Mesenchymal stem cell (in vitro differentiated cells and primary cell): ENCODE results near the gene ATP8B3.

ENCODE experiments used
- DNase-seq: peaks from one replicate; pipeline ENCODE4 v3.0.0-alpha.2; 2013
- H2AFZ ChIP-seq: one replicate; pipeline ENCODE4 v1.6.1; 2013; ENCODE audit warnings: low read depth, mild to moderate bottlenecking, control low read depth, inconsistent platforms, low read length, moderate library complexity
- H2AK5ac ChIP-seq: 2 replicates; pipeline ENCODE4 v1.6.1; 2013; ENCODE audit warnings: low read length, moderate library complexity, mild to moderate bottlenecking, inconsistent platforms; ENCODE audit not compliant: severe bottlenecking
- H2BK120ac ChIP-seq: one replicate; pipeline ENCODE4 v1.6.1; 2013; ENCODE audit warnings: low read depth, mild to moderate bottlenecking, inconsistent platforms, low read length, moderate library complexity
- H2BK12ac ChIP-seq, 2 experiments: one replicate each; pipeline ENCODE4 v1.6.1; 2013; ENCODE audit warnings: inconsistent platforms in 2 of 2, low read length in 2 of 2, mild to moderate bottlenecking in 2 of 2, moderate library complexity in 2 of 2, control low read depth in 1 of 2
- H2BK15ac ChIP-seq: one replicate; pipeline ENCODE4 v1.6.1; 2013; ENCODE audit warnings: mild to moderate bottlenecking, low read depth, inconsistent platforms; ENCODE audit not compliant: poor library complexity, severe bottlenecking
- H2BK5ac ChIP-seq: 2 replicates; pipeline ENCODE4 v1.6.1; 2013; ENCODE audit warnings: low read depth, mild to moderate bottlenecking, low read length, control low read depth, inconsistent platforms; ENCODE audit not compliant: poor library complexity, severe bottlenecking
- H3K14ac ChIP-seq, 2 experiments: one replicate each; pipeline ENCODE4 v1.6.1; 2013; ENCODE audit warnings: inconsistent platforms in 2 of 2, low read length in 2 of 2, control low read depth in 1 of 2, mild to moderate bottlenecking in 1 of 2, moderate library complexity in 1 of 2
- H3K18ac ChIP-seq, 2 experiments: one replicate each; pipeline ENCODE4 v1.6.1; 2013; ENCODE audit warnings: inconsistent platforms in 2 of 2, low read length in 2 of 2, control low read depth in 1 of 2, low read depth in 1 of 2, mild to moderate bottlenecking in 1 of 2
- H3K23ac ChIP-seq, 2 experiments: one replicate each; pipeline ENCODE4 v1.6.1; 2013; ENCODE audit warnings: inconsistent platforms in 2 of 2, low read length in 2 of 2, mild to moderate bottlenecking in 2 of 2, moderate library complexity in 2 of 2, control low read depth in 1 of 2
- H3K27ac ChIP-seq: 2 replicates; pipeline ENCODE4 v1.5.1; 2013; ENCODE audit warnings: mild to moderate bottlenecking, moderate library complexity, low read length, control low read depth, inconsistent platforms; ENCODE audit not compliant: poor library complexity, severe bottlenecking
- H3K27me3 ChIP-seq, 2 experiments: 2 replicates each; pipeline versions ENCODE4 v1.6.1 to v1.7.0; 2013; ENCODE audit warnings: low read length in 2 of 2, mild to moderate bottlenecking in 2 of 2, moderate library complexity in 2 of 2, control low read depth in 1 of 2, inconsistent platforms in 1 of 2; ENCODE audit not compliant: control insufficient read depth in 1 of 2, insufficient read depth in 1 of 2
- H3K36me3 ChIP-seq, 2 experiments: 2 replicates each; pipeline versions ENCODE4 v1.6.1 to v1.7.0; 2013; ENCODE audit warnings: low read length in 2 of 2, control low read depth in 1 of 2, inconsistent platforms in 1 of 2, low read depth in 1 of 2, mild to moderate bottlenecking in 1 of 2; ENCODE audit not compliant: insufficient read depth in 2 of 2, control insufficient read depth in 1 of 2
- H3K4ac ChIP-seq, 2 experiments: one replicate each; pipeline ENCODE4 v1.6.1; 2013; ENCODE audit warnings: inconsistent platforms in 2 of 2, low read length in 2 of 2, mild to moderate bottlenecking in 2 of 2, moderate library complexity in 2 of 2, control low read depth in 1 of 2, low read depth in 1 of 2
- H3K4me1 ChIP-seq: 2 replicates; pipeline ENCODE4 v1.6.1; 2013; ENCODE audit warnings: low read depth, low read length, control low read depth; ENCODE audit not compliant: control insufficient read depth, insufficient read depth
- H3K4me2 ChIP-seq: 2 replicates; pipeline ENCODE4 v1.6.1; 2013; ENCODE audit warnings: low read length, mild to moderate bottlenecking, inconsistent platforms; ENCODE audit not compliant: poor library complexity, severe bottlenecking
- H3K4me3 ChIP-seq, 2 experiments: 2 replicates each; pipeline versions ENCODE4 v1.5.1 to v1.7.0; 2013; ENCODE audit warnings: low read length in 2 of 2, mild to moderate bottlenecking in 2 of 2, control low read depth in 1 of 2, low read depth in 1 of 2; ENCODE audit not compliant: insufficient read depth in 1 of 2
- H3K79me1 ChIP-seq: replicated peaks from 2 replicates; pipeline ENCODE4 v1.6.1; 2013; ENCODE audit warnings: mild to moderate bottlenecking, control low read depth, low read length, inconsistent platforms; ENCODE audit not compliant: poor library complexity, severe bottlenecking
- H3K9ac ChIP-seq: 2 replicates; pipeline ENCODE4 v1.7.0; 2013; ENCODE audit warnings: mild to moderate bottlenecking, low read length, moderate library complexity
- H3K9me3 ChIP-seq: 2 replicates; pipeline ENCODE4 v1.7.0; 2013; ENCODE audit warnings: mild to moderate bottlenecking, low read length; ENCODE audit not compliant: control insufficient read depth
- H4K8ac ChIP-seq: one replicate; pipeline ENCODE4 v1.6.1; 2013; ENCODE audit warnings: inconsistent platforms, mild to moderate bottlenecking, low read length, moderate library complexity
- H4K91ac ChIP-seq: one replicate; pipeline ENCODE4 v1.6.1; 2013; ENCODE audit warnings: mild to moderate bottlenecking, low read length, inconsistent platforms
- WGBS: methylation state at CpG from one replicate; pipeline ENCODE4 v1.1.7; 2013; ENCODE audit warnings: mixed read lengths; 5-methylcytosine and 5-hydroxymethylcytosine counted together

Gene ATP8B3

GRCh38 chr19:1763648-1764639, 48.1 kb downstream of the ATP8B3 start:
- Histone ChIP-seq H4K8ac (no peak overlapping the region), H3K4ac (no peak overlapping the region), H3K27ac (no peak overlapping the region), H3K79me1 (no peaks in the 10 kb centered on the region), H4K91ac (no peak overlapping the region), H2BK5ac (no peak overlapping the region), H3K27me3 (peaks cover 94 to 100% of the 10 kb centered on the region in 2 experiments), H2BK15ac (no peak overlapping the region), H3K18ac (no peak overlapping the region), H2AK5ac (no peak overlapping the region), H3K9me3 (no peaks in the 10 kb centered on the region), H3K14ac (no peak overlapping the region), H3K9ac (no peak overlapping the region), H2BK120ac (no peak overlapping the region), H3K4me3 (no peak overlapping the region), H2BK12ac (no peak overlapping the region), H3K4me1 (peaks cover 2% of the 10 kb centered on the region), H3K4me2 (no peak overlapping the region), H3K23ac (no peak overlapping the region), H3K36me3 (no peaks in the 10 kb centered on the region), H2AFZ (no peak overlapping the region)
- no peak for DNase-seq
- 22% methylated on average over 38 of the region's 39 CpGs for WGBS

GRCh38 chr19:1762243-1763117, 49.6 kb downstream of the ATP8B3 start:
- H3K18ac ChIP-seq, result no peak overlapping the region
- H2BK15ac ChIP-seq, result no peak overlapping the region
- no peak overlapping the region for H2BK12ac ChIP-seq
- H2BK5ac ChIP-seq, result no peak overlapping the region
- no peaks in the 10 kb centered on the region for H3K79me1 ChIP-seq
- H4K8ac ChIP-seq, result no peak overlapping the region
- H3K4me1 ChIP-seq, result peaks cover 6% of the 10 kb centered on the region
- peaks cover 0 to under 1% of the 10 kb centered on the region in 2 experiments for H3K36me3 ChIP-seq
- H3K9me3 ChIP-seq, result no peaks in the 10 kb centered on the region
- H3K4me2 ChIP-seq, result no peak overlapping the region
- 19% methylated on average over 56 of the region's 56 CpGs for WGBS
- no peak overlapping the region for H3K23ac ChIP-seq
- DNase-seq, result no peak
- no peak overlapping the region for H3K4me3 ChIP-seq
- H2BK120ac ChIP-seq, result no peak overlapping the region
- no peak overlapping the region for H4K91ac ChIP-seq
- no peak overlapping the region for H2AFZ ChIP-seq
- H3K27me3 ChIP-seq, result peaks cover 93 to 100% of the 10 kb centered on the region in 2 experiments
- H3K14ac ChIP-seq, result no peak overlapping the region
- H3K4ac ChIP-seq, result no peak overlapping the region
- no peak overlapping the region for H3K9ac ChIP-seq
- H3K27ac ChIP-seq, result no peak overlapping the region
- H2AK5ac ChIP-seq, result no peak overlapping the region

- no peak overlapping the region for H3K23ac ChIP-seq
- no peak overlapping the region for H3K14ac ChIP-seq
- no peak for DNase-seq
- peaks cover 0 to 3% of the 10 kb centered on the region in 2 experiments for H3K36me3 ChIP-seq
- H2BK15ac ChIP-seq, result no peak overlapping the region
- WGBS, result 10% methylated on average over 30 of the region's 30 CpGs
- H3K4me2 ChIP-seq, result no peak overlapping the region
- no peak overlapping the region for H2BK5ac ChIP-seq
- H3K9ac ChIP-seq, result no peak overlapping the region
- H3K18ac ChIP-seq, result no peak overlapping the region
- H2AFZ ChIP-seq, result no peak overlapping the region
- no peak overlapping the region for H3K4ac ChIP-seq
- H3K79me1 ChIP-seq, result no peaks in the 10 kb centered on the region
- H4K8ac ChIP-seq, result no peak overlapping the region
- no peak overlapping the region for H2BK120ac ChIP-seq
- no peak overlapping the region for H2BK12ac ChIP-seq
- H3K4me1 ChIP-seq, result peaks cover 9% of the 10 kb centered on the region
- no peak overlapping the region for H2AK5ac ChIP-seq
- H4K91ac ChIP-seq, result no peak overlapping the region
- no peak overlapping the region for H3K27ac ChIP-seq
- H3K9me3 ChIP-seq, result no peaks in the 10 kb centered on the region
- no peak overlapping the region for H3K4me3 ChIP-seq
- H3K27me3 ChIP-seq, result peaks cover 93 to 100% of the 10 kb centered on the region in 2 experiments
Measured at GRCh38 chr19:1761528-1762242, 50.4 kb downstream of the ATP8B3 start.
